WTC11 (cell line): ENCODE data around the gene MICU2. TPM values are rescaled to one million over a fixed set of nuclear protein-coding genes. Genes with fewer than 3 reads are reported as not detected.
A peak's percentile ranks its signal among the peaks of the same experiment; 100 is the strongest.

Experiments used
- ATAC-seq: fragments of 200-7000 bp; cut with Tn5 transposase; 2 replicates; pipeline ENCODE4 v1.10.0; 2021; ENCODE audit warnings: mild to moderate bottlenecking, moderate library complexity
- CTCF ChIA-PET: fragments of 300-600 bp; sonication (Branson Sonifier 250); formaldehyde crosslinking; loops from one replicate; lab custom pipeline; 2021; ENCODE audit warnings: antibody characterized with exemption; lab: Charles Lee
- POLR2A ChIA-PET: fragments of 350-600 bp; sonication (Branson Sonifier 250); formaldehyde crosslinking; loops from one replicate; lab custom pipeline; 2021; ENCODE audit warnings: antibody characterized with exemption; lab: Charles Lee
- DNase-seq: peaks from one replicate; pipeline ENCODE4 v3.0.0; 2021; ENCODE audit warnings: low spot score
- H3K27ac Mint-ChIP-seq: 2 replicates; pipeline ENCODE4 v1.8.0; 2021; ENCODE audit warnings: mixed read lengths
- H3K27me3 Mint-ChIP-seq: 2 replicates; pipeline ENCODE4 v1.8.0; 2021; ENCODE audit warnings: low read depth, mild to moderate bottlenecking, moderate library complexity, mixed read lengths
- H3K36me3 Mint-ChIP-seq: 2 replicates; pipeline ENCODE4 v1.8.0; 2021; ENCODE audit warnings: mixed read lengths
- H3K4me1 Mint-ChIP-seq: 2 replicates; pipeline ENCODE4 v1.8.0; 2022; ENCODE audit warnings: mixed read lengths
- H3K4me3 Mint-ChIP-seq: 2 replicates; pipeline ENCODE4 v1.8.0; 2021; ENCODE audit warnings: mild to moderate bottlenecking, moderate library complexity, mixed read lengths
- H3K9me3 Mint-ChIP-seq: 2 replicates; pipeline ENCODE4 v1.8.0; 2021; ENCODE audit warnings: mixed read lengths
- ARID4B ChIP-seq: sonication (generic); formaldehyde crosslinking; IDR thresholded peaks from 2 replicates; pipeline ENCODE4 v1.8.0; 2023; ENCODE audit warnings: missing genetic modification reagents, mild to moderate bottlenecking, borderline replicate concordance
- FOXP1 ChIP-seq: sonication (generic); formaldehyde crosslinking; IDR thresholded peaks from 2 replicates; pipeline ENCODE4 v1.8.0; 2022; ENCODE audit warnings: missing genetic modification reagents, mild to moderate bottlenecking, moderate library complexity, borderline replicate concordance
- GABPB1 ChIP-seq: sonication (generic); formaldehyde crosslinking; IDR thresholded peaks from 2 replicates; pipeline ENCODE4 v1.8.1; 2023; ENCODE audit warnings: mild to moderate bottlenecking, missing genetic modification reagents
- HMGXB4 ChIP-seq: sonication (generic); formaldehyde crosslinking; IDR thresholded peaks from 2 replicates; pipeline ENCODE4 v1.8.1; 2023; ENCODE audit warnings: mild to moderate bottlenecking, moderate library complexity, missing genetic modification reagents
- KAT7 ChIP-seq: sonication (generic); formaldehyde crosslinking; IDR thresholded peaks from 2 replicates; pipeline ENCODE4 v1.8.1; 2023; ENCODE audit warnings: missing genetic modification reagents, mild to moderate bottlenecking, borderline replicate concordance
- NFE2L1 ChIP-seq: sonication (generic); formaldehyde crosslinking; IDR thresholded peaks from 2 replicates; pipeline ENCODE4 v1.8.1; 2023; ENCODE audit warnings: missing genetic modification reagents
- RORB ChIP-seq: fragments of 250-450 bp; sonication (Bioruptor Pico); IDR thresholded peaks from 2 replicates; pipeline ENCODE4 v1.9.0; 2021; ENCODE audit warnings: mild to moderate bottlenecking
- STAT6 ChIP-seq: sonication (generic); formaldehyde crosslinking; conservative IDR thresholded peaks from 2 replicates; pipeline ENCODE4 v1.8.1; 2023; ENCODE audit warnings: mild to moderate bottlenecking, low read depth, missing genetic modification reagents, moderate library complexity
- TP53 ChIP-seq: sonication (generic); formaldehyde crosslinking; IDR thresholded peaks from 2 replicates; pipeline ENCODE4 v1.8.1; 2023; ENCODE audit warnings: mild to moderate bottlenecking, missing genetic modification reagents
- ZMAT4 ChIP-seq: fragments of 250-450 bp; sonication (Bioruptor Pico); IDR thresholded peaks from 2 replicates; pipeline ENCODE4 v1.9.0; 2021; ENCODE audit warnings: mild to moderate bottlenecking
- ZNF416 ChIP-seq: fragments of 250-450 bp; sonication (Bioruptor Pico); IDR thresholded peaks from 2 replicates; pipeline ENCODE4 v1.9.0; 2021; ENCODE audit warnings: mild to moderate bottlenecking, inconsistent platforms
- ZNF423 ChIP-seq: fragments of 250-450 bp; sonication (Bioruptor Pico); IDR thresholded peaks from 2 replicates; pipeline ENCODE4 v2.1.2; 2022; ENCODE audit warnings: mild to moderate bottlenecking, moderate library complexity
- total RNA-seq: library from RNA; stranded (reverse); gene quantifications from 3 replicates; pipeline ENCODE4 v1.2.3, GENCODE V29; 2021

MICU2 gene
- total RNA-seq, 1 experiment from 2014 or later, result 33.8 TPM

GRCh38 chr13:21458813-21459701, 144.9 kb downstream of the MICU2 start, which contains the start of gene ZDHHC20 (continued):
- TF ChIP-seq ARID4B (CRISPR knock-in tag), result peak; percentile 47; the same call in 1 of the 2 replicates
- TF ChIP-seq STAT6 (CRISPR knock-in tag), result 0 out of 2 replicates have a peak, but pooled peaks have one; percentile 40
- TF ChIP-seq GABPB1 (CRISPR knock-in tag), result 0 out of 2 replicates have a peak, but pooled peaks have one; percentile 33
- peak; percentile 58; the same call in 1 of the 2 replicates for TF ChIP-seq KAT7 (CRISPR knock-in tag)
- peak; percentile 58; the same call in 1 of the 2 replicates for TF ChIP-seq FOXP1 (CRISPR knock-in tag)
- no peak for TF ChIP-seq ZNF423 (CRISPR knock-in tag)
- TF ChIP-seq HMGXB4, result peak; percentile 34; the same call in 1 of the 2 replicates
- TF ChIP-seq ZMAT4 (CRISPR knock-in tag), result no peak

GRCh38 chr13:21458451-21458812, 145.5 kb downstream of the MICU2 start:
- DNase-seq (peak; percentile 67), ATAC-seq (peak; percentile 57)
- H3K27me3 Mint-ChIP-seq, result no peaks in the 10 kb centered on the region
- H3K4me3 Mint-ChIP-seq, result peak overlapping the region; percentile 91
- peaks cover 10% of the 10 kb centered on the region for H3K36me3 Mint-ChIP-seq
- peak overlapping the region; percentile 89 for H3K27ac Mint-ChIP-seq
- peaks cover 11% of the 10 kb centered on the region for H3K9me3 Mint-ChIP-seq
- peaks cover 29% of the 10 kb centered on the region for H3K4me1 Mint-ChIP-seq
- TF ChIP-seq RORB (CRISPR knock-in tag) (no peak), KAT7 (CRISPR knock-in tag) (no peak), ZNF416 (CRISPR knock-in tag) (no peak), ZNF423 (CRISPR knock-in tag) (no peak), TP53 (CRISPR knock-in tag) (no peak), NFE2L1 (no peak)
- TF ChIP-seq, all 79 proteins: peak for 0
- ChIA-PET POLR2A (interaction anchor here (0.8 to 1.3 kb wide), 4 partner anchors 12 to 282 kb away, joined by 3 to 5 read pairs (median 4); partner anchors contain the start of genes MRPL57 and SKA3), CTCF (interaction anchor here (1.0 to 2.8 kb wide), 3 partner anchors 16 to 161 kb away, joined by 3 to 15 read pairs (median 13); no protein-coding TSS in a partner anchor)
